ENCODE data around the gene TMEM106A. TPM values are rescaled to one million over a fixed set of nuclear protein-coding genes. Genes with fewer than 3 reads are reported as not detected.
"Not testable (repeated sequence)": the region's sequence is repeated elsewhere in the genome, so short reads cannot be mapped to it uniquely, and the experiment has no call there.

TMEM106A gene, protein sequence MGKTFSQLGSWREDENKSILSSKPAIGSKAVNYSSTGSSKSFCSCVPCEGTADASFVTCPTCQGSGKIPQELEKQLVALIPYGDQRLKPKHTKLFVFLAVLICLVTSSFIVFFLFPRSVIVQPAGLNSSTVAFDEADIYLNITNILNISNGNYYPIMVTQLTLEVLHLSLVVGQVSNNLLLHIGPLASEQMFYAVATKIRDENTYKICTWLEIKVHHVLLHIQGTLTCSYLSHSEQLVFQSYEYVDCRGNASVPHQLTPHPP
- 0.87 and 0.99 TPM in 2 replicates for total RNA-seq

- DNase-seq (ENCODE audit: low read depth in 2 of 2), result peak; percentile 75 to 86
Measured at GRCh38 chr17:43211480-43212402, at the start of gene TMEM106A. TSS of gene TMEM106A (plus strand) at chr17:43211875. CDS start at chr17:43213042, 1,167 bp downstream.

GRCh38 chr17:43165971-43166370 lies 45.7 kb upstream of the TMEM106A start:
- not testable (repeated sequence) for DNase-seq (ENCODE audit: low read depth in 2 of 2)

DNA sequence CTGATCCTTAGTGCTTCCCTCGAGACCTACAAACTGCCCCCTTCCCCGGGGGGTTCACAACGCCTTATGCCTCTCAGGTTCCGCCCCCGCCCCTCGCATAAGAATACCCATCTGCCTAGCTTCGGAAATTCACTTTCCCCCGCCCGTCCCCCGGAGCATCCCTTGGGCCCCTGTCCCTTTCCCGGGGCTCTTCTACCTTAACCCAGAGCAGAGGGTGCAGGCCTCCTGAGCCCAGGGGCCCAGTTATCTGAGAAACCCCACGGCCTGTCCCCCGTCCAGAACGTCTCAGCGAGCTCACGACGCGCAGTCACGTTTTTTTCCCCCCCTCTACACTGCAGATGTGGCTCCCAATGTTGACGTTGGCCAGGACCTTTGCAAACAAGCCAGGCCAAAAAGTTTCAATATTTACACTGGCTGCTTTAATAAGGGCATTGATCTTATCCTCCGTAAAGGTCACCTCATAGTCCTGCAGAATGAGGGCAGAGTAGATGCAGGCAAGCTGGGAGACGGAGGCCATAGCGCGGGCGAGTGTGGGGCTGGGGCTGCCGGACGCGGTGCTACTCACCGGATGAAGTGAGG lies 42.0 kb upstream of the TMEM106A start:
- DNase-seq (ENCODE audit: low read depth in 2 of 2), result peak; percentile 33 to 75

DNA sequence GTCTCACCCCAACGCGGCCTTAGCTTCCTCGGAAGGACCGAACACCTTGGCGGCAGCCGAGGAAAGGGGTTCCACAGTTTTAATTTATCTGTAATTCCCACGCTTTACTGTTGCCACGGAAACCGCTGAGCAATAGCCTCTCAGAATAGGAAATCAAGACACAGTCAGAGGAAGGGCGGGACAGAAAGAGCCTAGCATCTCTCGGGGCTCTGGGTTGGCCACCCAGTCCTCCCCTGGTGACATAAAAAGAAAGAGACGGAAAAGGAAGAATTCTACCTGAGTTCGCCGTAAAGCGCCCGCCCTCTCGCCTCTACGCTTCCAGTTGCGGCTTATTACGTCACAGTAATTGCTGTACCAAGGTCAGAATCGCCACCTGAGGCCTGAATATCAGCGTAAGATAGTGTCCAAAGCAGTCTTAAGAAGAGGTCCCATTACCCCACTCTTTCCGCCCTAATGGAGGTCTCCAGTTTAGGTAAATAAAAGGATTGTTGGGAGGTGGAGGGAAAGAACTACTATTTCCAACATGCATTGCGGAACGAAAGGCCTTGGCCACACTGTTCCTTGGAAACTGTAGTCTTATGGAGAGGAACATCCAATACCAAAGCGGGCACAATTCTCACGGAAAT lies 41.4 kb upstream of the TMEM106A start:
- peak; percentile 96 to 97 for DNase-seq (ENCODE audit: low read depth in 2 of 2)

- DNase-seq (ENCODE audit: low read depth in 2 of 2), result peak; percentile 99
Measured at GRCh38 chr17:43170766-43171585, 40.7 kb upstream of the TMEM106A start, which contains the start of gene NBR1. TSS of gene NBR1 (plus strand) at chr17:43171214. CDS start at chr17:43175800, 4,586 bp downstream.

DNA sequence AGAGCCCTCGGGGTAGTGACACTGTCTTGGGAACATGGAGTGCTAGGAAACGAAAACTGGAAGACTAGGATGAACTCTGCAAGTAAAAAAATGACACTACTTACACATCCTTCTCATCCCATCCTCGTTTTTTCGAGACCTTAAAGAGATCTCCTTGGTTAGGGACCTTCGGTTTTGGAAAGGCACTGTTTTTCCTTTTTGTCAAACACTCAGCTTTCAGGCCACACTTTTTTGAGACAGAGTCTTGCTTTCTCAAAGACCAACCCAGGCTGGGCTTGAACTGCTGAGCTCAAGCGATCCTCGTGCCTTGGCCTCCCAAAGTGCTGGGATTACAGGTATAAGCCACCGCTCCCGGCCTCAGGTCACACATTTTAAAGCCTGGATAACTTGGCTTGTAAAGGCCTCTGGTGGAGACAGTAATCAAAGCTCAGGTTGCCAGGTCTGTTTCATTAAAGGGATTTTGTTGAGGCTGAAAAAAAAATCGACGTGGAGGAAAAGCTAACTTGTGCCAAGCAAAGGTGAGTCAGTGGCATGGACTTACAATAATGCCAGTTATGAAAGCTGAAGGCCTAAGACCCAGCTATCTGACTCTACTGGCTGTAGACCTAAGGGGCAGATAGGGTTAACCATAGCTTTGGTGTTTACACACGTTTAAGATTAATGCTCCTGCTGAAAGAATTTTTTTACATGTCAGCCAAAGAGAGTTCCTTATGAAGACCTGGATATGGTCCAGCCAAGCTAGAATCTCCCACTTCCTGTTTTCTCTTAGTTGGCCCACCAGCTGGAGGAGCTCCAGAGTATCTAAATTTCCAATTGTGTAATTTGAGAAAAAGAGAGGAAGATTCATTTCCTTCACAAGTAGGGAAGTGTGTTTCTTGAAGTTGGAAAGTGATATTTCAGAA lies 39.8 kb upstream of the TMEM106A start:
- peak; percentile 59 to 93 for DNase-seq (ENCODE audit: low read depth in 2 of 2)

DNA sequence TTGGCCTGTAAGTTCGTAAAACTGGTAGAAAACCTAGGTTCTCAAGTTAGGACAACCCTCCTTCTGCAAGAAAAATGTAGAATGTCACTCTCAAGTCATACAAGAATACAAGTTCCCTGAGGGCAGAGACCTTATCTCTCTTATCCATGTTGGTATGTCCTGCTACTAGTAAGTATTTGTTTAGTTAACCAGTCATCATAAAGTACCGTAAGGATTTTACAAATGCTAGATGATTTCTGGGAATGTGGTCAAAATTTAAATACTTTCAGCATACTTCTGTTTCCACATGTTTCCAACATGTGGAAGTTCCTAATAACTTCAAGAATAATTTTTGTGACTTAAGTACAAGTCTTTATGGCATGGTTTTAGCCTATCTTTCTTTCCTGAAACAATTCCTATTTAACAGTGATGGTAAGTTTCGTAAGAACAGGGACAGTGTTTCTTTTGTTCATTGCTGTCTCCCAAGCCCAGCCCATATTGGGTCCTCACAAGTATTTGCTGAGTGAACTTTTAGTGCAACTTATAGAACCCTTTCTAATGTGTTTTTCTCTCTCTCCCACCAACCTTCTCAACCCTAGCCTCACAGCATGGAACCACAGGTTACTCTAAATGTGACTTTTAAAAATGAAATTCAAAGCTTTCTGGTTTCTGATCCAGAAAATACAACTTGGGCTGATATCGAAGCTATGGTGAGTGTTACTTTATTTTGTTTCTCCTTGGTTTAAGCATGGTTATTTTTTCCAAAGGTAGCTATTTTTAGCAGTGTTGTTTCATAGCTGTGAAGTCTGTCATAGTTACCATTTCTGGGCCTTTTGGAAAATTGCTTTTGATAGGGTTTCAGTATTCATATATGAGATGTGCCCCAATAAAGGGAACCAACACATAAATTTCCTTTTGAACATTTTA lies 36.2 kb upstream of the TMEM106A start:
- DNase-seq (ENCODE audit: low read depth in 2 of 2), result peak in 1 of 2 donors; percentile 50

GRCh38 chr17:43176119-43176570 lies 35.5 kb upstream of the TMEM106A start:
- peak in 1 of 2 donors; percentile 5 for DNase-seq (ENCODE audit: low read depth in 2 of 2)

DNA sequence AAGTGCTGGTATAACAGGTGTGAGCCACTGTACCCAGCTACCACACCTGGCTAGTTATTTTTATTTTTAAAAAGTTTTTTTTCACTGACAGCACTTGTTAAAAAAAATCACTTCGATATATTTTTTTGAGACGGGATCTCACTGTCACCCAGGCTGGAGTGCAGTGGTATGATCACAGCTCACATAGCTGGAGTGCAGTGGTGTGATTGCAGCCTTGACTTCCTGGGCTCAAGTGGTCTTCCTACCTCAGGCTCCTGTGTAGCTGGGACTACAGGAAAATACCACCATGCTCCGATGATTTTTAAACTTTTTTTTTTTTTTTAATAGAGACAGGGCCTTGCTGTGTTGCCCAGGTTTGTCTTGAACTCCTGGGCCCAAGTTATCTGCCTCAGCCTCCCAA lies 27.8 kb upstream of the TMEM106A start:
- no peak for DNase-seq (ENCODE audit: low read depth in 2 of 2)

- not testable (repeated sequence) for DNase-seq (ENCODE audit: low read depth in 2 of 2)
Measured at GRCh38 chr17:43186656-43187055, 25.0 kb upstream of the TMEM106A start.

GRCh38 chr17:43193251-43193650 lies 18.4 kb upstream of the TMEM106A start:
- DNase-seq (ENCODE audit: low read depth in 2 of 2), result no peak

- DNase-seq (ENCODE audit: low read depth in 2 of 2), result no peak
Measured at GRCh38 chr17:43199633-43200032, 12.0 kb upstream of the TMEM106A start.

DNA sequence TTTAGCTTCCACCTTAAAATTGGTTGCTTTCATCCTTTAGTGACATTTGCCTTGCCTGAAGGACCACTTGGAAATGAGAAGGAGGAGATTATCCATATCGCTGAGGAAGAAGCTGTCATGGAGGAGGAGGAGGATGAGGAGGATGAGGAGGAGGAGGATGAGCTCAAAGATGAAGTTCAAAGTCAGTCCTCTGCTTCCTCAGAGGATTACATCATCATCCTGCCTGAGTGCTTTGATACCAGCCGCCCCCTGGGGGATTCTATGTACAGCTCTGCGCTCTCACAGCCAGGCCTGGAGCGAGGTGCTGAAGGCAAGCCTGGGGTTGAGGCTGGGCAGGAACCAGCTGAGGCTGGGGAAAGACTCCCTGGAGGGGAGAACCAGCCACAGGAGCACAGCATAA lies 11.5 kb upstream of the TMEM106A start:
- DNase-seq (ENCODE audit: low read depth in 2 of 2), result no peak

- not testable (repeated sequence) for DNase-seq (ENCODE audit: low read depth in 2 of 2)
Measured at GRCh38 chr17:43203013-43203412, 8.7 kb upstream of the TMEM106A start.

GRCh38 chr17:43210576-43210975 lies 1.1 kb upstream of the TMEM106A start:
- DNase-seq (ENCODE audit: low read depth in 2 of 2), result no peak

GRCh38 chr17:43211123-43211479 lies 574 bp upstream of the TMEM106A start:
- no peak for DNase-seq (ENCODE audit: low read depth in 2 of 2)

GRCh38 chr17:43212641-43213490 lies 1.2 kb downstream of the TMEM106A start:
- no peak for DNase-seq (ENCODE audit: low read depth in 2 of 2)

DNA sequence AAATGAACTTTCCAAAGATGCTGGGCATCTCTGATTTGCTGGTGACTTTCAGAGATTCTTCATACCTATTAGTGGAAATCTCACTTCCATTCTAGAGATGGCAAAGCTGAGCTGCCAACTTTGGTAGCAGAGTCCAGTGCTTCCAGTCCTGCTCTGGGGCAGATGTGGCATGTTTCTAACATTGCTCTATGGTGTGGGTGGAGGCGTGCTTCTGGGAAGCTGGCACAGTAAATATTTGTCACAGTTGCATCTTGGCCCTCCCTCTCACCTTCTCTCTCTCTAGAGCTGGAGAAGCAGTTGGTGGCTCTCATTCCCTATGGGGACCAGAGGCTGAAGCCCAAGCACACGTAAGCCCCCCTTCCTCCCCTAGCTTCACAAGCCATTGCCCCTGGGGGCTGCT lies 1.9 kb downstream of the TMEM106A start:
- DNase-seq (ENCODE audit: low read depth in 2 of 2), result no peak

All from lung microvascular endothelial cell (primary cell).